Measurements from ENCODE around the gene FMN1. TPM values are rescaled to one million over a fixed set of nuclear protein-coding genes. Genes with fewer than 3 reads are reported as not detected.

FMN1 gene
- total and polyA plus RNA-seq, 10 of the 15 experiments (the other 5 are each of a cell fraction or from before 2014, with no cell fraction given) = 0.05 to 0.16 (median 0.08) TPM; not detected in 4

DNA sequence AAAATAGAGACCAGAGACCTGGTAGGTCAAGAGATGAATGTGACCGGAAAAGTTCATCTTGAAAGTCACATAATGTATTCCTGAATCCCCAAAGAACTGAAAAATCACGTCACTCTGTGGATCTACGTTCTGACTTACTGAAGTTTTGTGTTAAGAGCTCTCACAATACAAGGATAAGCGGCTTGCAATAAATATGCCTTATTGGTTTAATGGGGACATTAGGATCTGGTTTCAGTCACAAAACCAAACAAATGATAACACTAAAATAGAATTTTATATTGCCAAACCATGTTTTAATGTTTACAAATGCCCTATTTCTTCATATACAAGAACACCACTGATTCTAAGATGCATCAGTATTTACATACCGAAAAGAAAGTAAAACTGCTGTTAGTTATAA, 164.2 kb downstream of the FMN1 start (continued):
- TF ChIP-seq, protein P1, sequence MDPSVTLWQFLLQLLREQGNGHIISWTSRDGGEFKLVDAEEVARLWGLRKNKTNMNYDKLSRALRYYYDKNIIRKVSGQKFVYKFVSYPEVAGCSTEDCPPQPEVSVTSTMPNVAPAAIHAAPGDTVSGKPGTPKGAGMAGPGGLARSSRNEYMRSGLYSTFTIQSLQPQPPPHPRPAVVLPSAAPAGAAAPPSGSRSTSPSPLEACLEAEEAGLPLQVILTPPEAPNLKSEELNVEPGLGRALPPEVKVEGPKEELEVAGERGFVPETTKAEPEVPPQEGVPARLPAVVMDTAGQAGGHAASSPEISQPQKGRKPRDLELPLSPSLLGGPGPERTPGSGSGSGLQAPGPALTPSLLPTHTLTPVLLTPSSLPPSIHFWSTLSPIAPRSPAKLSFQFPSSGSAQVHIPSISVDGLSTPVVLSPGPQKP (IDR thresholded peaks at IDR 0.05; ENCODE audit: low read depth, low read length) = no peak
- TF ChIP-seq MTA3 (IDR thresholded peaks at IDR 0.05; ENCODE audit: borderline replicate concordance, low read length) (no peak), ZBED1 (IDR thresholded peaks at IDR 0.05; ENCODE audit: borderline replicate concordance) (no peak), NR2C2 (IDR thresholded peaks at IDR 0.05; ENCODE audit: borderline replicate concordance, control insufficient read depth, insufficient read length, low read depth) (no peak), KAT2A (conservative IDR thresholded peaks at IDR 0.05; ENCODE audit: control insufficient read depth, low read depth, low read length) (no peak), NR2F1 (conservative IDR thresholded peaks at IDR 0.05) (no peak)
- TF ChIP-seq, protein P2, sequence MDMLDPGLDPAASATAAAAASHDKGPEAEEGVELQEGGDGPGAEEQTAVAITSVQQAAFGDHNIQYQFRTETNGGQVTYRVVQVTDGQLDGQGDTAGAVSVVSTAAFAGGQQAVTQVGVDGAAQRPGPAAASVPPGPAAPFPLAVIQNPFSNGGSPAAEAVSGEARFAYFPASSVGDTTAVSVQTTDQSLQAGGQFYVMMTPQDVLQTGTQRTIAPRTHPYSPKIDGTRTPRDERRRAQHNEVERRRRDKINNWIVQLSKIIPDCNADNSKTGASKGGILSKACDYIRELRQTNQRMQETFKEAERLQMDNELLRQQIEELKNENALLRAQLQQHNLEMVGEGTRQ (IDR thresholded peaks at IDR 0.05; ENCODE audit: borderline replicate concordance, low read depth, low read length) = no peak

GRCh38 chr15:33029109-33029652, 165.3 kb downstream of the FMN1 start:
- no peak for ATAC-seq
- RAD21 ChIA-PET (ENCODE audit: unreplicated experiment) = no interaction called here
- Histone ChIP-seq H3K9me3 (replicated peaks; ENCODE audit: control insufficient read depth, insufficient read depth, low read length) (no peaks in the 10 kb centered on the region), H3K36me3 (ENCODE audit: control insufficient read depth in 2 of 2, insufficient read depth in 2 of 2, low read length in 1 of 2) (no peaks in the 10 kb centered on the region), H2AFZ (ENCODE audit: control insufficient read depth, low read depth, low read length) (no peak overlapping the region), H3K9ac (ENCODE audit: control insufficient read depth, insufficient read depth, low read length) (no peak overlapping the region), H3K4me3 (no peak overlapping the region), H3K4me2 (ENCODE audit: control insufficient read depth, insufficient read depth) (no peak overlapping the region), H4K20me1 (ENCODE audit: control insufficient read depth, insufficient read depth) (no peaks in the 10 kb centered on the region), H3K79me2 (ENCODE audit: control insufficient read depth, insufficient read depth, low read length) (no peaks in the 10 kb centered on the region), H3K27ac (ENCODE audit: control insufficient read depth, insufficient read depth) (no peak overlapping the region), H3K27me3 (replicated peaks in 1 of 2; ENCODE audit: control insufficient read depth in 2 of 2, insufficient read depth in 2 of 2, low read length in 1 of 2) (no peaks in the 10 kb centered on the region; a peak in 1 of 4 replicates), H3K4me1 (ENCODE audit: control insufficient read depth, insufficient read depth, low read length) (no peaks in the 10 kb centered on the region)
- no peak for DNase-seq (ENCODE audit: low read depth, low spot score)
- SMC1A ChIA-PET (ENCODE audit: uncharacterized antibody, unreplicated experiment) = no interaction called here
- CTCF ChIA-PET = interaction anchor here (0.7 kb wide), 1 partner anchor 187 kb away, joined by 3 read pairs; no protein-coding TSS in a partner anchor
- no peak for FAIRE-seq
- intact Hi-C loops (cut with micrococcal nuclease; ENCODE audit: unreplicated experiment) (no loop called here), in situ Hi-C loops (cut with MboI) (no loop called here)
- BruUV-seq (replicated peaks) = no TSS peak
- 60% methylated on average over 5 of the region's 5 CpGs for WGBS (ENCODE audit: insufficient coverage, insufficient replicate concordance, low lambda C conversion rate, missing lambda C conversion rate)
- TF ChIP-seq SP1 (IDR thresholded peaks at IDR 0.05; ENCODE audit: low read depth, low read length) (no peak), NFYB (IDR thresholded peaks at IDR 0.05; ENCODE audit: insufficient read depth, low read depth, low read length) (no peak), SIN3A (IDR thresholded peaks at IDR 0.05; ENCODE audit: low read depth, low read length) (no peak), RELA (IDR thresholded peaks at IDR 0.05; ENCODE audit: borderline replicate concordance, partially characterized antibody) (no peak), SUZ12 (IDR thresholded peaks at IDR 0.05; ENCODE audit: unreplicated experiment) (no peak)
- TF ChIP-seq, protein P3, sequence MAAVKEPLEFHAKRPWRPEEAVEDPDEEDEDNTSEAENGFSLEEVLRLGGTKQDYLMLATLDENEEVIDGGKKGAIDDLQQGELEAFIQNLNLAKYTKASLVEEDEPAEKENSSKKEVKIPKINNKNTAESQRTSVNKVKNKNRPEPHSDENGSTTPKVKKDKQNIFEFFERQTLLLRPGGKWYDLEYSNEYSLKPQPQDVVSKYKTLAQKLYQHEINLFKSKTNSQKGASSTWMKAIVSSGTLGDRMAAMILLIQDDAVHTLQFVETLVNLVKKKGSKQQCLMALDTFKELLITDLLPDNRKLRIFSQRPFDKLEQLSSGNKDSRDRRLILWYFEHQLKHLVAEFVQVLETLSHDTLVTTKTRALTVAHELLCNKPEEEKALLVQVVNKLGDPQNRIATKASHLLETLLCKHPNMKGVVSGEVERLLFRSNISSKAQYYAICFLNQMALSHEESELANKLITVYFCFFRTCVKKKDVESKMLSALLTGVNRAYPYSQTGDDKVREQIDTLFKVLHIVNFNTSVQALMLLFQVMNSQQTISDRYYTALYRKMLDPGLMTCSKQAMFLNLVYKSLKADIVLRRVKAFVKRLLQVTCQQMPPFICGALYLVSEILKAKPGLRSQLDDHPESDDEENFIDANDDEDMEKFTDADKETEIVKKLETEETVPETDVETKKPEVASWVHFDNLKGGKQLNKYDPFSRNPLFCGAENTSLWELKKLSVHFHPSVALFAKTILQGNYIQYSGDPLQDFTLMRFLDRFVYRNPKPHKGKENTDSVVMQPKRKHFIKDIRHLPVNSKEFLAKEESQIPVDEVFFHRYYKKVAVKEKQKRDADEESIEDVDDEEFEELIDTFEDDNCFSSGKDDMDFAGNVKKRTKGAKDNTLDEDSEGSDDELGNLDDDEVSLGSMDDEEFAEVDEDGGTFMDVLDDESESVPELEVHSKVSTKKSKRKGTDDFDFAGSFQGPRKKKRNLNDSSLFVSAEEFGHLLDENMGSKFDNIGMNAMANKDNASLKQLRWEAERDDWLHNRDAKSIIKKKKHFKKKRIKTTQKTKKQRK (IDR thresholded peaks at IDR 0.05; ENCODE audit: low read depth, low read length) = no peak
- POLR2A ChIA-PET = no interaction called here

All from GM12878 (cell line).